Activated gamma-delta T cell treated with Interleukin-2 at 50 U/mL for 16 hours (primary cell): ENCODE measurements around the gene AUTS2.
"Not testable (repeated sequence)": the region's sequence is repeated elsewhere in the genome, so short reads cannot be mapped to it uniquely, and the experiment has no call there.

Source experiments
- DNase-seq: peaks from one replicate; pipeline ENCODE4 v3.0.0-alpha.2; 2020

The AUTS2 gene

DNA sequence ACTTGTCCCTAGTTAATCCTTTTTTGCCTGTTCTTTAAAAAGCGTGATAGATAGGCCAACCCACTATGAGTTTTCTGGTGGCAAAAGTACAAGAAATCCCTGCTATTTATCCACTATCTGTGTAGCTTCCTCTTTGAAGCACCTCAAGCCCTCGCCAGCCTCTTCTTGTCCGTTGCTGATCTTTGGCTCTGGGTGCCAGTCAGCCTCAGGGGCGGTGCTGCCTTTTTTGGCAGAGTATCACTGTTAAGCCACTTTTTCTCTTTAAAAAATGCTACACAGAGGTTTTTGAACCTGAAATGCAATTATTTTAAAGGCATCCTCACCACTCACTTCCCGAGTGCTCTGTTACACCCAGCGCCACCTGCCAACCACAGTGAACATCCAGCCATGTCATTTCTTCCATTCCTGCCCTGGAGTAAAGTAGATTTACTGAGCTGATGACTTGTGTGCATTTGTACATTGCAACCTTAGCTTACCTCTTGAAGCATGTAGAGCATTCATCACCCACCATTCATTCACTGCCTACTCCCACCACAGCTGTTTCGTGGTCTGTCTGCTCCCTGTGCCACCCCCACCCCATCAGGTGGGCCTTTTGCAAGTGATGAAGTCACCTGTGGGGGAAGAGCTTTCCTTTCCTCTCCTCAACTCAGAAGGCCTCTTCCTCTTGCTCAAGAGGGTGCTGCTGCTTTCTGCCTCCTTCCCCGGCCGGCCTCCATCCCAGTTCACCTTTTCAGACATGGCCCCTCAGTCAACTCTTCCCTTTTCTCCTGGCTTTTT lies 1119.5 kb downstream of the AUTS2 start:
- DNase-seq = no peak

- DNase-seq = no peak
Measured at GRCh38 chr7:70719125-70719524, 1120.8 kb downstream of the AUTS2 start.

GRCh38 chr7:70720191-70720873 lies 1122.1 kb downstream of the AUTS2 start:
- no peak for DNase-seq

- DNase-seq = no peak
Measured at GRCh38 chr7:70721500-70721899, 1123.2 kb downstream of the AUTS2 start.

DNA sequence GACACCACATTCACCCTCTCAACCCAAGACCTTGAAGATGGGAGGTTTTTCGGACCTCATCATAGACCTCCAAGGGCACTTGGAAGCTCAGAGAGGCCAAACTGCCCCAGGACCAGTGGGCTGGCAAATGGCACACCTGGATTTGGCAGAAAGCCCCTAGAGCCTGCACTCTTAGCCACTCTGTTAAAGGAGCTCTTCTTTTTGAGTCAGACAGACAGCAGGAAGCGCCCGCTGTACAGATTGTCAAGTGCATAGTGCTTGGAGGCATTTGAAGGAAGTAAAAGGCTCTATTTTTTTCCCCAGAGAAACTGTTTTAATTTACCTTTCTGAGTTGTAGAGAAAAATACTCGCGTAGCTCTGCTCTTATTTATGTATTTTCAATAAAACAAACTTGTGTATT lies 1125.1 kb downstream of the AUTS2 start:
- DNase-seq = no peak

- no peak for DNase-seq
Measured at GRCh38 chr7:70725448-70725847, 1127.2 kb downstream of the AUTS2 start.

- no peak for DNase-seq
Measured at GRCh38 chr7:70726294-70726693, 1128.0 kb downstream of the AUTS2 start.

GRCh38 chr7:70726951-70727378 lies 1128.7 kb downstream of the AUTS2 start:
- no peak for DNase-seq

GRCh38 chr7:70727861-70728260 lies 1129.6 kb downstream of the AUTS2 start:
- no peak for DNase-seq

DNA sequence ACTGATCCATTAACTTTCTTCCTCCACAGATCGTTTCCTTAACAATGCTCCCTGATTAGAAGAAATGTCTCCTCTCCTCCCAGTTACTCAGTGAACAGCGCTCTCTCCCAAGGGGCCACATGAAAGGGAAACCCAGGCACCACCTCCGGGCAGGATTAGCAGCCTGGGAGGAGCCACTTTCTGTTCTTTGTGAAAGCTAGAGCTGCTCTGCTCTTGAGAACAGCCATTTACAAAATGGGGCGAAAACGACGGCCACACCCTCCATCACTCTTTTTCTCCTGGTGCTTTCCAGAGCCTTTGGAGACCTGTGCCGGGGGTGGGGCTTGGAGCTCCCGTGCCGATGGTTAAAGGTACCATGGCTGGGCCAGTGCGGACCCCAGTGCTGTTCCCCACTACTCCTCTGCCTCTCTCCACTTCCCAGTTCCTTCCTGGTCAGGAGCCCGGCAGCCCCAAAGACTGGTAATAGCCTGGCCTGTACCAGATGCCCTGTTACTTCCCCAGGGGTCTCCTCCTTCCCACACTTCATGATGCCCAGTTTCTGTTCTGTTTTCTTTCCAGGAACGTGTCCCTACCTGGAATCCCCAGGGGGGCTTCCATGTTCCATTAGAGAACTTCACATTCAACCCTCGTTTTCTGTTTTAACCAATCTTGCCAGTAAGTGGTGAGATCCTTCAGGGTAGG lies 1130.7 kb downstream of the AUTS2 start:
- DNase-seq = no peak

DNA sequence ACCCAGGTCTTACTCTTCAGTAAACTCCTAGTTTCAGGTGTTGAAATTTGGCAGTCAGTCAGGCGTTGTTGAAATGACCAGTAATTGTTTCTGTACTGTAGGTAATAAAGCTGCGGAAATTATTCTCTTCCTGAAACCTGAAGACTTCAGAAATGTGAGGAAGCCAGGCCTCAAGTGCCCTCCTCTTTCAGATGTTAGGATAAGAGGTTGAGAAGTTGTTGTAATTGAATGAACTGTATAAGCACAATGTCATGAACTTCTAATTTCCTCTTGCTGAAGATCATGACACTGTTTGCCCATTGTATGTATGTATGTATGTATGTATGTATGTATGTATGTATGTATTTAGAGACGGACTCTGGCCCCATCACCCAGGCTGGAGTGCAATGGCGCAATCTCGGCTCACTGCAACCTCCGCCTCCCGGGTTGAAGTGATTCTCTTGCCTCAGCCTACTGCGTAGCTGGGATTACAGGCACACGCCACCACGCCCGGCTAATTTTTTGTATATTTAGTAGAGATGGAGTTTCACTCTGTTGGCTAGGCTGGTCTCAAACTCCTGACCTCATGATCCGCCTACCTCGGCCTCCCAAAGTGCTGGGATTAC lies 1131.4 kb downstream of the AUTS2 start:
- not testable (repeated sequence) for DNase-seq

- DNase-seq = no peak
Measured at GRCh38 chr7:70730451-70731110, 1132.3 kb downstream of the AUTS2 start.

DNA sequence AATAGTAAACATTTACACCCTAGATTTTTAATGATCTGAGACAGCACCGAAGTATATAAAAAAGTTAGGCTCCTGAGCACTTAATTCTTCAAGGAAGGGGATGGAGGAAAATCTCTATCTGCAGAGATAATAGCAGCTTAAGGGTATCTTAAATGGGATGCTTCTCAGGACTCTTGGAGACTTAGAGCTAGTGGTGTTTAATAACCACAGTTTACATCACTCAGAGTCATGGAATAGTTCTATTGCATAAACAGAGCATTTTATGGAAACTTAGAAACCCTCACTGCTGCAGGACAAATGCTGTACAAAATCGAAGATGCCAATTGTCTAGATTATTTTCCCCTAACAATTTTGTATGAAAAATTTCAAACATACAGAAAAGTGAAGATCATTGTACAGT lies 1134.8 kb downstream of the AUTS2 start:
- no peak for DNase-seq

- DNase-seq = no peak
Measured at GRCh38 chr7:70734411-70734810, 1136.1 kb downstream of the AUTS2 start.

DNA sequence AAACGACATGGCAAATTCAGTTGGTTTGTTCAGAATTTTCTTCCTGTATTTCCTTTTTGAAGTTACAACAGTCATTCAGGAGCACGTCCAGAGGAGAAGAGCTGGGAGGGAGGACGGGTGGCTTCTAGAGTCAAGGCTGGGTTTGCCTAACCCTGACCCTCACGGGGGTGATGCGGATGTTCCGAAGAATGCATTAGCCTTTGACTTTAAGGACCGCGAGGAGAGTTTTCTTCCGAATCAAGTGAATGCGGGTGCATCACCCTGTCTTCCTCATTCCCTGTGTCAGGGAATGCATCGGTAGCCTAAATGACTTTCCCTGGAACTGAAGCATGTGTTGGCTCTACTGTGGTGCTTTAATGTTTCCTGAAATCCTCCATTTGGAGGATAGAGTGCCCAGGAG lies 1137.0 kb downstream of the AUTS2 start:
- DNase-seq = no peak

GRCh38 chr7:70736715-70737460 lies 1138.6 kb downstream of the AUTS2 start:
- no peak for DNase-seq

DNA sequence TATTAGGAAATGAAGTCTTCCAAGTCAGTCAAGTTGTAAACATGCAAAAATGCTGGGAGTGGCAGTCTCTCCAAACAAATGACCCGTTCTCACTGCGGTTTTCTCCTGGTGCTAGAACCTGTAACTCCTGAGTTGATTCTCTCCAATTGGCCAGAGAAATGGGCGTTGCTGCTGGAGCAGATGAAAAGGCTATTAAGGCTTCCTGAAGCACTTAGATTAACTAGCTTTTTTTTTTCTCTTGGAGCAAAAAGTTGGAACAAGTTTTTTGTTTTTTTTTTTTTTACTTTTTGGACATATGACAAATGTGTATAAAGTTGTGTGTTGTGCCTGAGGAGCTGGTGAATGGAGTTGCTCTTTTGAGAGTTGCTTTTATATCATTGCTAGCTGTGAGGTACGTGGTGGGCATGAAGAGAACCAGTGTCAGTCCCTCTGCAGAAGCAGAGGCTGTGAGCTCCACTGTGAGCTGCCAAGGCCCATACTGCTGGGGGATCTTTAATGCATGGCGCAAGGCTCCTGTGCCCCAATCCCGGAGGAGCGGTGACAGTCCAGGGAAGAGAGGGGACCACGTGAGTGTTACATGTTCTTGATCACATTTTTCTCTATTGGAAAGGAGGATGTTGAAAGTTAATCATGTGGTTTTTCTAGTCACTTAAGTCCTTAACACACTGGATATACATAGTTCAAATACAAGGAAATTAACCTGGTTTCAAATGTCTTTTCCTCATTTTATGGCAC lies 1140.0 kb downstream of the AUTS2 start:
- no peak for DNase-seq

- DNase-seq = no peak
Measured at GRCh38 chr7:70739646-70740210, 1141.5 kb downstream of the AUTS2 start.

- no peak for DNase-seq
Measured at GRCh38 chr7:70741666-70742065, 1143.4 kb downstream of the AUTS2 start.

GRCh38 chr7:70743531-70744325 lies 1145.5 kb downstream of the AUTS2 start:
- DNase-seq = no peak
